IPS DF 19.7 (cell line): ENCODE data around the gene DIP2C.
A peak's percentile ranks its signal among the peaks of the same experiment; 100 is the strongest.
"Not testable (repeated sequence)": the region's sequence is repeated elsewhere in the genome, so short reads cannot be mapped to it uniquely, and the experiment has no call there.

ENCODE experiments used
- DNase-seq: peaks from one replicate; pipeline ENCODE4 v3.0.0-alpha.2; 2013; ENCODE audit warnings: low read depth, low spot score

The DIP2C gene

DNA sequence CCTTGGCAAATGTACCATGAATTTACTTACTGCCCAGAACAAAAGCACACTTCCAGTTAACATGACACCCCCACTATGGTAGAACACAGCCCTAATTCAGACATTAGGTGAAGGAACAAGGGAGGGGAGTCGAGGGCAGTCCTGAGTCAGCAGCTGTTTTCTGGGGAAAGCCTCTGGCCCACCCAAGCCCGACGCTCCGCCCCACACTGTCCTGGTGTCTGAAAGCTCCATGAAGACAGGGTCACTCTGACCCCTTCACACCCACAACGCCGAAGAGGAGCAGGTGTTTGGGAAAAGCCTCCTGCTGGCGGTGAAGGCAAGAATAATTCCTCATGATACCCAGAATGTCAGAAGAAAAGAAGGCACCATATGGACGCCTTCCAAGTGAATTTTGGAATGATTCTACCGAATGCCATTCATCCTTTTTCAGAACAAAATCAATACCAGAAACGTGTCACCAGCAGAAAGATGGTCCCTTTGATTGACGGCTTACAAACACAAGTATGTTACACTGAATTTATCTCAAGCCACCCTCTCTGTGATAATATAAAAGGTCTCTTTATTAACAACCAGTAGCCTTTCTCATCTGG, 172.1 kb downstream of the DIP2C start:
- DNase-seq, result no peak

DNA sequence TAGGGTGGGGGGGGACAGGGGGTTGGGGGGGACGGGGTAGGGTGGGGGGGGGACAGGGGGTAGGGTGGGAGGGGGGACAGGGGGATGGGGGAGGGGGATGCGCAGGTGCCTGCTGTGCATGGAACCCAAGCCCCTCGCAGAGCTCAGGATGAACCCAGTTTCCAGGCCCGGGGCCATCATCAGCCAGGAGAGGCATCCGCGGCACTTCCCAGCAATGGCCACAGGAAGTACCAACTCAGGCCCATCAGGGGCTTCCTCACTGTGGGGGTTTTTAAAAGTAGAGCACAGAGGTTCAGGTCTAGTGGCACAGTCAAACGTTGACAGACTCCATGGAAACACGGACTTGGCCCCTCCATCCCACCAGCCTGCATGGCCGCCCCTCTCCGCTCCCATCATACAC, 172.7 kb downstream of the DIP2C start:
- no peak for DNase-seq

DNA sequence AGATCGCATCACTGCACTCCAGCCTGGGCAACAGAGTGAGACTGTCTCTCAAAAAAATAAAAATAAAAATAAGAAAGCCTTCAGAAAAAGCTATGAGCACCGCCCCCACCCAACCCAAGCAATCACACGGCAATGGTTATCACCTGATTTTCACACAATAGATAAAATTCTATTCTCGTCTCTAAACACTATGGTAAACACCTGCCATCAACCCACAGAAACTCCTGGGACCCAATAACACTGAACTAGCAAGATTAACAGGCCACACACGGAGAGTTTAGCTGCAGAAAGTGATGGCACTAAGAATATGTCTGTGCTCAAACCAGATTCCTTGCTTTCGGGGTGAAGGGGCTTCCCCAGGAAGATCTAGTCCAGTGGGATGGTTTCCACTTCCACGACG, 173.8 kb downstream of the DIP2C start:
- DNase-seq, result no peak

DNA sequence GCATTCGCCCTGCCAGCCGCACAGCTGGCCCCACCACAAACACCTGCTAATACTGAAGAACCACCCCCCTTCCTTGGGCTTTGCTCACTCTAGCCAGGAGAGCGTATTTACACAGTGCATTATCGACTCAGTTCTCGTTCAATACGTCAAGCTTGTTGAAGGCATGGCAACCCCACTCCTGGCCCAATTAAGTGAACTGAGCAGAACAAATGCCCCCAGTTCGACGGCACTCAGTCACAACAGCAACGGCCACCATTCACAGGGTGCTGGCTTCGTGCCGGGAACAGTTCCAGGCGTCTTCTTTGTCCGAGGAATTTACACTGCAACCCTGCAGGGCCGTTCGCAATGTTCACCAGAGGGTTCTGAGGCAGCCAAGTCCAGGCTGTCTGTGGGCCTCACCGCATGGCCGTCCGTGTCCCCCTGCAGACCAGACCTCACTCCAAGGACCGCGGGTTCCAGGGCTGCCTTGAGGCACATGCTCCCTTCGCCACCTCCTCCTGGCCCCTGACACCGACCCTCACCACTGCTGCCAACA, 175.3 kb downstream of the DIP2C start:
- DNase-seq, result no peak

DNA sequence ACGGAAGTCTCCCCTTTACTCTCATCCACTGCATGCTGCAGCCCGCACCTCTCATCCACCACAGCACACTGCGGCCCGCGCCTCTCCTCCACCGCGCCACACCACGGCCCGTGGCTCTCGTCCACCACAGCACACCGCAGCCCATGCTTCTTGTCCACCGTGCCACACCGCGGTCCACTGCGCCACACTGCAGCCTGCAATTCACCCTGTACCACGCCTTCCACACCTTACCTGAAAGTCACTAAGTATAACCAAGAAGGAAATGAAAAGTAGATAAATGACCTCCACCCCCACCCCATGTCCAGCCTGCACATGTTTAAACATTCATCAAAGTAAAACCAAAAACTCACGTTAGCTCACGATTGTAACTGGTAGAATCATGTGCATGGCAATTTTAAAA, 176.1 kb downstream of the DIP2C start:
- no peak for DNase-seq

DNA sequence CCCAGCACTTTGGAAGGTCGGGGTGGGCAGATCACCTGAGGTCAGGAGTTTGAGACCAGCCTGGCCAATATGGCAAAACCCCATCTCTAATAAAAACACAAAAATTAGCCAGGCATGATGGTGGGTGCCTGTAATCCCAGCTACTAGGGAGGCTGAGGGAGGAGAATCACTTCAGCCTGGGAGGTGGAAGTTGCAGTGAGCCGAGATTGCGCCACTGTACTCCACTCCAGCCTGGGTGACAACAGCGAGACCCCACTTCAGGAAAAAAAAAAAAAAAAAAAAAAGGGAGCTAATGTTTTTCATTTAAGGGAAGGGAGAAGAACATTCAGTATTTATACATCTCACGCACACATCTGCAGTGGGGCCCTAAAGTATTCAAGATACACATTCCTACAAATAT, 176.8 kb downstream of the DIP2C start:
- not testable (repeated sequence) for DNase-seq

DNA sequence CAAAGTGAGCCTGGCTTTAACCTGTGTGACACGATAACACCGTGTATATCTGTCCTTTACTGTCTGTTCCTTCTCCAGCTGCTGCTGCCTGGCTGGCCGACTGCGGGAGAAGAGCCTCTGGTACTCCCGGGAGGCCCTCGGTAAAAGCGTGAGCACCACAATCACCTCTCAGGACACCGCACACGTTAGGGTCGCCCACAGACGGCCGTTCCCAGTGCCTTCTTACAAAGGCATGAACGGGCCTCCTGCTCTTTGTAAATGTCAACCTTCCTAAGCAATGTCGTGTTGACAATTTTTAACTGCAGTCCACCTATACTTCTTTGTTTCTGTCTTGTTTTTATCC, 177.6 kb downstream of the DIP2C start:
- DNase-seq, result no peak

DNA sequence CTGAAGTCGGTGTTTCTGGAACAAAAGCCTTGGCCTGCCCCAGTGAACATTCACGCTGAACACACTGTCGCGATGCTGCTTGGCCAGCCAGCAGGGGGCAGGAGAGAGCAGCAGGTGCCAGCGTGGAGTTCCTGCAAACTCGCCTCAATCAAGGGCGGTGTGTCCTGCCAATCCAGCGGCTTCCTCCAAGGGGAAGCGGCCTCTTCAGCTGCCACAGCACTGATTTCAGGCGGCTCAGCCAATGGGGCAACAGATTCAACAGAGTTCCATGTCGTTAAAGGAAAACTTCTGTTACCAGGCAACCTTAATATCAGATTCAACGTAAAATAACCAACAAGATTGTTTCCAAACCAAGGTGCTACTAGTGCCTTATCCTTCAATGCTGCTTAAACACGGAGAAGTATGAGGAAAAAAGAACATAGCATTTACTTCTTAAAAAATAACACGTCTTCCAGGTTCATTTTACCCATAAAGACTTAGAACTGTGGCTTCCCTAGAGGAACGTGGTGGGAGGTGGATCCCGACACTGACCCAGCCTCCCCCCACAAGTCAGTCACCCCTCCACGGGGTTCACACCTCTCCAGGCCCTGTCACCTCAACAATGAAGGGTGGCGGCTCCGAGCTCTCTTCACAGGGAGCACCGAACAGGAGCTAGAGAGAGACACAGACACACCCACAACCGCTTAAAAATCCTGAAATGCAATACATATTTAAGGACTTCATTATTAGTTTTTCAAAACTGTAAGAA, 178.2 kb downstream of the DIP2C start:
- peak; percentile 70 for DNase-seq

DNA sequence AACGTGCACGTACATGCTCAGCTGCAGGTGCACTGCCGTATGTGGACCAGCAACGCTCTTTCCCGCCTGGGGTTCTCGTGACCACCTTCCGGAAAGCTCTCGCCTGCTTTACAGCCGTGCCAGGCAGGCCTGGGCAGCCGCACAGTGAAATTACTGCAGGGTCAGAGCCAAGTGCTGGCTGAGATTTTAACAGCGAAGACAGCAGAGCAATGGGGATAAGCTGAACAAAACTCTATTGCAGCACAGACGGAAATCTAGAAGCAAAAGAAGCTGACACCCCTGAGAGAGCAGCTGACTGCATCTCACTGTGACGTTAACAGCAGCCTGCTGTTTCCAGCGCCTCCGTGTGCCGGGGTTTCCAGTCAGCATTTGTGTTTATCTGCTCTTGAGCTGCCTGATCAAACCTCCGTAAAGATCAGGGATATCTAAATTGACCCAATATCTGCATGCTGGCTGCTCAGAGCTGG, 179.0 kb downstream of the DIP2C start:
- no peak for DNase-seq

DNA sequence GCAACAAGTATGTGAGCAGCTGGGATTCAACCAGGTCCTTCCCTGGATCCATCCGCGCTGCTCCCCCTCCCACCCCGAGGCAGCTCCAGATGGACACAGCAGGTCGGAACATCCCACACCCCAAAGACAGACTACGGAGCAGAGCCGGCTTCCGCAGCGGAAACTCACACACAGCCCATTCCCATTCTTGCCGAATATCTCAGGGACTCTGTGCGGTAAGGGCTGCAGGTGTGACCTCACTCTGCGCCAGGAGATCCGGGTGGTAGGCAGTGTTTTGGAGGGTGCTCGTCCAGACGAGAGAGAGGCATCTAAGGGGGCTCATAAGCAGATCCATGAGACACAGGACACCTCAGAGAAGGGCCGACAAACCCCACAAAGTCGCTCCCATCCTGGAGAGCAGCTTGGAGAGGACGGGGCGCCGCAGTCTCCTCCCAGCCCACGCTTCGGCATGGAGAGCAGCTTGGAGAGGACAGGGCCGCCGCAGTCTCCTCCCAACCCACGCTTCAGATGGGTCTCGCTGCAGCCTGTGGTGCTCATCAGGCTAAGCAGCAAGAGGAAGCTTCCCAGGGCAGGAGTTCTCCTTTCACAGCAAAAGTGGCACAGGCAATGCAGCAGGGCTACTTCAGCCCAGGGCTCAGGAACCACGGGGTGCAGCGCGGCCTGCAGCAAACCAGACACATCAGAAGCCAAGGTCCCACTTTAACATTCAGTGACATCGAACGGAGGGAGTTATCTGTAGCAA, 179.9 kb downstream of the DIP2C start:
- no peak for DNase-seq

DNA sequence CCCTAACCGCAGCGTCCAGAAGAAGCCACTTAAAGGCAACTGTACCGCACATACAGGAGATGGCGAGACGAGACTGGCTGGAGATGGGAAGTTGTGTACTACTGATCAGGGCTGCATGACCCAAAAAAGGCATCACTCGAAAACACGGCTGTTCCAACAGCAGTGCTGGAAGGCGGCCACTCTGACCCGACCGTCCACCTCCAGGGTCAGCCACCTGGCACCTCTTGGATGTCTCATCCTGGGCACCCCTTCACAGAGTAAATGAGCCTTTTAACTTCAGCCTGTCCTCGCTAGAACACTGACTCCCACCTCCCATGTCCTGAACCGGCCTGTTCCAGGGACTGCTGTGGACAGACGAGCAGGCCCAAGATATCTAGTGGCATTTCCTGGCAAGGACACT, 180.7 kb downstream of the DIP2C start:
- no peak for DNase-seq

DNA sequence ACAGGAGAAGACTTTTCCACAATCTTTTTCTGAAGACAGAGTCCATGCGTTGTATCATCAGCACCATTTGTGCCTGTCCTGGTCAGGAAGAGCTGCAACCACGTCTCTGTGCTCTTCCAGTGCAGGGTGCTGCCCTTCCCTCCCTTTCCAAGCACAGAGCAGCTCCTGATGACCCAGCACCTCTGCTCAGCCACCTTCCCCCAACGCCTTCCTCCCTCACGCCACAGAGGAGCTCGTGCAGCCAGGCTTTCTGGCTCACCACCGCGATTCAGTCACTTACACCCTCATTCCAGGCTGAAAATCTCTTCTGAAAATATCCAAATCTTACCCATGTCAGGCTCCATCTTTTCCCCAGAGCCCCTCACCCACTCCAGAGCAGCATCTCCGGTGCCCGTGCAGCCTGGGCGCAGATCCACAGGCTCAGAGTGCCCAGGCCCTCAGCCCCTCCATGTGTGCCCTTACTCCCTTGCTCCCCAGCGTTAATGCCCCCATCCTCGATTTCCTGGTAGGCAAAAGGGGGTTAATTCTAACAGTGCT, 181.5 kb downstream of the DIP2C start:
- no peak for DNase-seq

DNA sequence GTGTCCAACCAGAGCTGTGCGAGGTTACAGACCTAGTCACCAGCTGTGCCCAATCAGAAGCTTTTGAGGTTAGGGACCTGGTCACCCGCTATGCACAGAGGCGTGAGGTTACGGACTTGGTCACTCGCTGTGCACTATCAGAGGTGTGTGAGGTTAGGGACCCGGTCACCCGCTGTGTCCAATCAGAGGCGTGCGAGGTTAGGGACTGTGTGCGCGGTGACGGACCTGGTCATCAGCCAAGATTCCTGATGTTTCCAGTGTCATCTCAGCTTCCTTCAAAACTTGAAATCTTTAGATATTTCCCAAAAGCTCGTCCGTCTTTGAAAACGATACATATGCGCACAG, 182.1 kb downstream of the DIP2C start:
- DNase-seq, result no peak

DNA sequence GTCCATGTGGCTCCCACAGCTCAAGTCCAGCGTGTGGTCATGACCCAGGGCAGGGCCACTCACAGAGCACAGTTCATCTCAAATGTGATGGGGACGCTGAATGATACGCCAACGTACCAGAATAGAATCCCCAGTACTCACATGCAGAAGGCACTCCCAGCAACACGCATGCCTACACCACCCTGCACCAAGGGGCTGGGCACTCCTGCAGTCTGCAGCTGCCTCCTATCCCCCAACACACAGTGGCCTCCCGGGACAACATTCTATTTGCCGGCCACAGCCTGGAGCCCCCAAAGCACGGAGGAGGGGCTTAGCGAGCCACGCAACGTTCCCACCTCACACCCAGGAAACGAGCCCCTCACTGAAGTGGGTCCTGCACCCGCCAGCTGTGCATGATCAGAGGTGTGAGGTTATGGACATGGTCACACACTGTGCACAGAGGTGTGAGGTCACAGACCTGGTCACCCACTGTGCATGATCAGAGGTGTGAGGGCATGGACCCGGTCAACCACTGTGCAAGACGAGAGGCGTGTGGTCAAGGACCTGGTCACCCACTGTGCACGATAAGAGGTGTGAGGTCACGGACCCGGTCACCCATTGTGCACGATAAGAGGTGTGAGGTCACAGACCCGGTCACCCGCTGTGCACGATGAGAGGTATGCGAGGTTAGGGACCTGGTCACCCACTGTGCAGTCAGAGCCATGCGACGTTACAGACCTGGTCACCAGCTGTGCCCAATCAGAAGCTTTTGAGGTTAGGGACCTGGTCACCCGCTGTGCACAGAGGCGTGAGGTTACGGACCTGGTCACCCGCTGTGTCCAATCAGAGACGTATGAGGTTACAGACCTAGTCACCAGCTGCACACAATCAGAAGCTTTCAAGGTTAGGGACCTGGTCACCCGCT, 182.8 kb downstream of the DIP2C start:
- DNase-seq, result peak; percentile 54

DNA sequence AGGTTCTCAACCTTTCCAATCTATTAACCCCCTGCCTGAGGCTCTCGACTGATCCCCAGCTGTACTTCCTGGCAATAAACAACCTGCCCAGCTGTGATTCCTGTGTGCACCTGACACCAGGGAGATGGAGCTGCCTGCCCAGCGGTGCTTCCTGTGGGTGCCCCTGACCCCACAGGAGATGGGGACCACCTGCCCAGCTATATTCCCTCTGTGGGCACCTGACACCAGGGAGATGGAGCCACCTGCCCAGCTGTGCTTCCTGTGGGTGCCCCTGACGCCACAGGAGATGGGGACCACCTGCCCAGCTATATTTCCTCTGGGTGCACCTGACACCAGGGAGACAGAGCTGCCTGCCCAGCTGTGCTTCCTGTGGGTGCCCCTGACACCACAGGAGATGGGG, 184.0 kb downstream of the DIP2C start:
- DNase-seq, result no peak

DNA sequence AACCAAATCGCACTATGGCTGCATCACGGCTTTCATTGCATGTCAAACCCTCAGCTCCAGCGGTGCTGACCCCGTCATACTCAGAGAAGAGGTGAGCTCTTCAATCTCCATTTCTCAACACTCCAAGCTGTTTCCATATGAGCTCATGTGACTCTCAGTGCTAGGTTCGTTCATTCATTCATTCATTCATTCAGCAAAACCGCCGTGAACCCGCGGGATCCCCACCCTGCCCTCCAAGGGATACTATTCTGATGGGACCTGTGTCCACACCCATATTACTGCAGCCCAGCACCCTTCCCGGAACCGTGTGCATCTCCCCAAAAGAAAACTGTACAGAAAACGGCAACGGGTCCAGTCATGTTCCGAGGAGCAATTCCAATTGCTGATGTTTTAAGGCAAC, 184.7 kb downstream of the DIP2C start:
- DNase-seq, result no peak

DNA sequence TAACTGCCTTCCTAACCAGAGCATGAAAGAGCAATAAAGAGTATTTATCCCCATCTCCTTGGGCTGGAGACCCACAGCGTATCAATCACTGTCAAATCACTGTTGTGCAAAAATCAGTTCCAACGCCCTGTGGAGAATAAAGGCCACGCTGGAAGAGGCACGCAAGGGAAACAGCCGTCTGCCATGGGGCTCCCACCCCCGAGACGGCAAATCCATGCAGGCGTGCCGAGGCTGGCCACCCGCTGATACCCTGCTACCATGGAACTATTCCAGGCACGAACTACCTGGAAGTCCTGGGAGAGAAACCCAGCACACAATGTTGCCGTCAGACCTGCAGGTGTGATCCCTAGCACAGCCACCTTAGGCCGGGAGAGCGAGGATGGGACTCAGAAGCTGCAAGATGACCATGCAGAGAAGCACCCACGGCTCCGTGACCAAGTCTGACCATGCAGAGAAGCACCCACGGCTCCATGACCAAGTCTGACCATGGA, 185.3 kb downstream of the DIP2C start:
- DNase-seq, result no peak

DNA sequence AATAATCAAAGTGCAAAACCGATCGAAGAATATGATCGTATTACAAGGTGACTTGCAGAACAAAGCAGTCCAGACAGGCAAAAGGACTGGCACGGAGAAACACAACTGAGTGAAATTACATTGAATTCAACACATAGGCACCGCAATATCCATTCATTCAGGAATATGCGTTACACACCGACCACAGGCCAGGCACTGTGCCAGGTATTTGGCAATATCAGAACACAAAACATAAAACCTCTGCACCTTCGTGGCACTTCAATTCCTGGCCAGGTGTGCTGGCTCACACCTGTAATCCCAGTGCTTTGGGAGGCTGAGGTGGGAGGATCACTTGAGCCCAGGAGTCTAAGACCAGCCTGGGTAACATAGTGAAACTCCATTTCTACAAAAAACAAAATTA, 187.9 kb downstream of the DIP2C start:
- DNase-seq, result no peak

DNA sequence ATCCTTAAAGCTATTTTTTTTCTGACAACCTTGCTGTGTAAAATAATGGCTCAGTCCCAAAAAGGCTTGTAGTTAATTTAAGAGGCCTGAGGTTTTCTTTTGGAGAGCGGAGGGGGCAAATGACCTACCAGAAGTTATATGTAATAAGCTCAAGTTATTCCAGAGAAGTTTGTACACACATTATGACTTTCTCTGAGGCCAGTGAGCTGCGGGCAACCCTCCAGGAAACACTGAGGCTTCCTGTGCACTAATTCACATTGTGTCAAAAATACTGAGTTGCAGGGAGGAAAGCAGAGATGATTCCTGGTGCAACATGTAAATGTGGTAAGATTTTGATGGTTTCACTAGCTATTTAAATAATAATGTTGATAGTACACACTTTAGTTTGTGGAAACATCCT, 188.6 kb downstream of the DIP2C start:
- DNase-seq, result no peak

DNA sequence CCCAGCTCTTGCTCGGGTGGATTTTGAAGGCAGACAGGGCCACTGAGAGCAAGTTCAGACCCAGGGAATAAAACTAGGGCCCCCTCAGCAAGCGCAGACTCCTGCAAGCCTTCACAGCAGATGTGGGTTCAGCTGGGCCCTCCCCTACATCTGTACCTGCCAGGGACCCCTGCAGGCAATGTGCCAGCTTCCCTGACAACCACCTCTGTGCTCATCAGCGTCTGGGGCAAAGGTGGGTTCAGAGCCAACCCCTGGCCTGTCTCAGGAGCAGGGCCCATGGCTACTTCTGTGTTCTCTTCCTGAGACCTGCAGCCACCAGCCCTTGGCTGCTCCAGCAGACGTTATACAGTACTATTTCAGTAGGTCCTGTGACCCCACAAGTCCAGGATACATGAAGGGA, 189.5 kb downstream of the DIP2C start:
- no peak for DNase-seq

DNA sequence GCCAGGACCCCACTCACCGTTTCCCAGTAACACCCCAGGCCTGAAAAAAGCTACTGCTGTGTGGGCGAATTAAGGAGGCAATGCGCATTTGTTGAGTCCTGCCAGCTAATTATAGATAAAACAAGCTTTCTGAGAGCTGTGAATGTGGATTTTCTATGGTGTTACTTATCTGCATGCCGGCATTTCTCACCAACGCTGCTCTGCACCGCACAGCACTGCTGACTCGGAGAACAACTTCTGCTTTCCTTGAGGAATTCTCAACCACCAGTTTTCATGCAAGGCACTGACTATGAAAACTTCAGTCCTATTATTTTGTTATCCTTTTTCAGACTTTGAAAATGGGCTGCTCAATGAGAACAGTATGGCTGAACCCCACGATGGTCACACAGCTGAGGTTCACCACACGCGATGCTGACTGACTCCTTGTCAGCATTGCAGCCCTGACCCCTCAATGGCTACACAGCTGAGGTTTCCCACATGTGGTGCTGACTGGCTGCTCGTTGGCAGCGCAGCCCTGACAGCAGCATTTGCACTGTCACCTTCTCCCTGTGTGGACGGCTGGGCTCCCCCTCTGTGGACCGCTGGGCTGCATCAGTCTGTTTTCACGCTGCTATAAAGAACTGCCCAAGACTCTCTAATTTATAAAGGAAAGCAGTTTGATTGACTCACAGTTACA, 190.6 kb downstream of the DIP2C start:
- no peak for DNase-seq
